ENCODE results near the gene CRACR2B. TPM values are rescaled to one million over a fixed set of nuclear protein-coding genes. Genes with fewer than 3 reads are reported as not detected.

Gene CRACR2B
- total and polyA plus RNA-seq, 2 of the 8 experiments (the other 6 are each of a cell fraction or from before 2014, with no cell fraction given): 18.2 to 26.4 TPM

- TF ChIP-seq CTCF (IDR thresholded peaks at IDR 0.05; ENCODE audit: control extremely low read depth in 1 of 3, insufficient read depth in 1 of 3, low read depth in 1 of 3, low read length in 3 of 3) (peak in 2 of 3 experiments; percentile 85 to 97; a peak in 3 of 4 replicates), EP300 (IDR thresholded peaks at IDR 0.05; ENCODE audit: borderline replicate concordance in 1 of 2, low read depth in 2 of 2, low read length in 2 of 2) (peak in 1 of 2 experiments; percentile 24; a peak in 1 of 3 replicates), POU5F1 (IDR thresholded peaks at IDR 0.05; ENCODE audit: low read depth, low read length) (no peak), CBX5 (IDR thresholded peaks at IDR 0.05; ENCODE audit: low read depth, low read length) (no peak), JUND (IDR thresholded peaks at IDR 0.05; ENCODE audit: low read length) (peak; percentile 41; the same call in 1 of the 2 replicates), CBX8 (IDR thresholded peaks at IDR 0.05; ENCODE audit: borderline replicate concordance, low read depth, low read length) (no peak), POLR2AphosphoS5 (IDR thresholded peaks at IDR 0.05; ENCODE audit: low read depth, low read length) (peak; percentile 48; the same call in 1 of the 2 replicates), YY1 (IDR thresholded peaks at IDR 0.05; ENCODE audit: low read depth, low read length) (peak; percentile 60; the same call in 1 of the 2 replicates), CTBP2 (IDR thresholded peaks at IDR 0.05; ENCODE audit: borderline replicate concordance, insufficient read depth, insufficient read length, low read length) (peak; percentile 73), PHF8 (conservative IDR thresholded peaks at IDR 0.05; ENCODE audit: low read depth, low read length) (no peak), TCF12 (IDR thresholded peaks at IDR 0.05; ENCODE audit: low read depth, low read length) (peak; percentile 89), MAFK (IDR thresholded peaks at IDR 0.05; ENCODE audit: low read depth, low read length) (no peak), MAX (IDR thresholded peaks at IDR 0.05) (peak; percentile 58), TBP (IDR thresholded peaks at IDR 0.05; ENCODE audit: low read depth, low read length) (peak; percentile 67; the same call in 1 of the 2 replicates), NANOG (IDR thresholded peaks at IDR 0.05; ENCODE audit: insufficient read depth, low read depth, low read length, poor library complexity, severe bottlenecking) (no peak), RAD21 (IDR thresholded peaks at IDR 0.05 in 1 of 2, conservative IDR thresholded peaks at IDR 0.05 in 1 of 2; ENCODE audit: low read depth in 2 of 2, low read length in 2 of 2) (peak; percentile 68 to 71), HDAC2 (IDR thresholded peaks at IDR 0.05; ENCODE audit: borderline replicate concordance in 1 of 2, low read depth in 2 of 2, low read length in 2 of 2) (0 out of 4 replicates have a peak, but pooled peaks of 1 of the 2 experiments have one; percentile 52), GABPA (IDR thresholded peaks at IDR 0.05; ENCODE audit: borderline replicate concordance, insufficient read depth, low read length) (peak; percentile 77; the same call in 1 of the 2 replicates), TAF7 (optimal IDR thresholded peaks at IDR 0.05; ENCODE audit: borderline replicate concordance, low read depth, low read length) (no peak), SUZ12 (IDR thresholded peaks at IDR 0.05; ENCODE audit: low read length) (no peak)
Measured at GRCh38 chr11:783581-784015, 44.1 kb upstream of the CRACR2B start (continued).

All from H1 (cell line).